Right cardiac atrium (tissue), 5 donors: ENCODE results near the gene IRF4. TPM values are rescaled to one million over a fixed set of nuclear protein-coding genes. Genes with fewer than 3 reads are reported as not detected.

Experiments used
- ATAC-seq, 2 donors: fragments of 200-7000 bp; cut with Tn5 transposase; one replicate each; pipeline versions ENCODE4 v1.8.0 to v1.9.1; 2020; ENCODE audit warnings: moderate library complexity in 2 of 2, mild to moderate bottlenecking in 1 of 2
- DNase-seq, 3 donors: peaks; one replicate each; pipeline ENCODE4 v3.0.0-alpha.2; 2020
- H3K27ac ChIP-seq: one replicate; pipeline ENCODE4 v1.5.1; 2013; ENCODE audit warnings: mild to moderate bottlenecking, low read length, control low read depth, moderate library complexity
- H3K27me3 ChIP-seq: one replicate; pipeline ENCODE4 v1.6.1; 2013; ENCODE audit not compliant: control insufficient read depth, insufficient read depth
- H3K4me1 ChIP-seq: one replicate; pipeline ENCODE4 v1.6.1; 2013; ENCODE audit warnings: low read length; ENCODE audit not compliant: control insufficient read depth, insufficient read depth
- H3K4me3 ChIP-seq: one replicate; pipeline ENCODE4 v1.5.1; 2013; ENCODE audit warnings: low read length, control low read depth
- H3K9me3 ChIP-seq: one replicate; pipeline ENCODE4 v1.6.1; 2013; ENCODE audit warnings: low read length; ENCODE audit not compliant: control insufficient read depth
- WGBS: extraction: QIAGEN DNeasy Blood & Tissue Kit; methylation state at CpG from one replicate; pipeline ENCODE4 v1.1.7; 2013; 5-methylcytosine and 5-hydroxymethylcytosine counted together
- intact Hi-C, 4 donors: fragments of 100-400 bp; cut with DNase I; formaldehyde crosslinking; loops; one replicate each; pipeline versions ENCODE4 v1.11.0 to v1.14.0; 2022 to 2023
- polyA plus RNA-seq: library from polyadenylated mRNA; stranded (reverse); fragments of 200-250 nt; gene quantifications from one replicate; pipeline ENCODE4 v1.2.3, GENCODE V29; 2013
- total RNA-seq, 4 donors: library from RNA; stranded (reverse); fragmentation: NEBNext Ultra II Directional; extraction: Animal tissue kit (Norgen Biotek cat#: 25700); gene quantifications; one replicate each; pipeline ENCODE4 v1.2.1, GENCODE V29; 2021
- donor health status: healthy with polysubstance abuse.
- donor health status: DM: no; HTN: yes; CAD: no.
- donor health status: DM: no; HTN: no; CAD: no.
- donor health status: DM: no; HTN: yes; CAD: no; lungs with severe emphysema.
- donor health status: DM: yes; HTN: yes; CAD: no.

The IRF4 gene
- total and polyA plus RNA-seq, 5 donors, result 0.41 to 1.4 (median 0.54) TPM

DNA sequence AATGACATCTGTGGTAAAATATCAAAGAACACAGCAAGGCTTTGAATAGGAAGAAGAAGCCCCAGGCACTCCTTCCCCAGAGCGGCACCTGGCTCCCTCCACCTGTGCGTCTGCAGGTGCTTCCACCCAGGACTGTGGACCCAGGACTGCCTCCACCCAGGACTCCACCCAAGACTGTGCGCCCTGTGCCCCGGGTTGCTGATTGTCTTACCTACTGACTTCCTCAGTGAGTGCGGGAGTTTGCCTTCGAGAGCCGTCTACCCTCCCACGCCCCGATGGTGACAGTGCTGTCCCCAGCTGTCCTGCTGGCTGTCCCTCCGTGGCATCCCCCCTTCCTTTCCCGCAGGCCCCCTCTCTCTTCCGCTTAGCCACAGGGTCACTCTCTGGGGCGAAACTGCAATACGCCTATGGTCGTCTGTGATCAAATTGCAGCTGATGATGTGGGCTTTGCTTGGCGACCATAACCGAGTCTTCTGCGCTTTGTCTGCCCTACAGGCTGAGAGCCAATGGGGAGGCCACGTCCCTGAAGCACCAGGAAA, 52.1 kb downstream of the IRF4 start:
- H3K27ac ChIP-seq, result no peak overlapping the region
- no peak overlapping the region for H3K4me3 ChIP-seq
- DNase-seq, result no peak
- intact Hi-C loops, result no loop called here
- H3K4me1 ChIP-seq, result no peaks in the 10 kb centered on the region
- no peaks in the 10 kb centered on the region for H3K9me3 ChIP-seq
- WGBS, result 83% methylated on average over 19 of the region's 19 CpGs
- no peaks in the 10 kb centered on the region for H3K27me3 ChIP-seq
- ATAC-seq, result no peak

GRCh38 chr6:444653-445275, 53.2 kb downstream of the IRF4 start:
- intact Hi-C loops, result no loop called here
- ATAC-seq, result no peak
- WGBS, result 71% methylated on average over 18 of the region's 18 CpGs
- DNase-seq, result no peak
- Histone ChIP-seq H3K4me1 (no peaks in the 10 kb centered on the region), H3K4me3 (no peak overlapping the region), H3K9me3 (no peaks in the 10 kb centered on the region), H3K27me3 (no peaks in the 10 kb centered on the region), H3K27ac (no peak overlapping the region)

GRCh38 chr6:445571-446417, 54.2 kb downstream of the IRF4 start:
- no peak for ATAC-seq
- Histone ChIP-seq H3K9me3 (no peaks in the 10 kb centered on the region), H3K4me1 (no peaks in the 10 kb centered on the region), H3K27ac (no peak overlapping the region), H3K27me3 (no peaks in the 10 kb centered on the region), H3K4me3 (no peak overlapping the region)
- intact Hi-C loops, result no loop called here
- DNase-seq, result no peak
- WGBS, result 71% methylated on average over 11 of the region's 11 CpGs

DNA sequence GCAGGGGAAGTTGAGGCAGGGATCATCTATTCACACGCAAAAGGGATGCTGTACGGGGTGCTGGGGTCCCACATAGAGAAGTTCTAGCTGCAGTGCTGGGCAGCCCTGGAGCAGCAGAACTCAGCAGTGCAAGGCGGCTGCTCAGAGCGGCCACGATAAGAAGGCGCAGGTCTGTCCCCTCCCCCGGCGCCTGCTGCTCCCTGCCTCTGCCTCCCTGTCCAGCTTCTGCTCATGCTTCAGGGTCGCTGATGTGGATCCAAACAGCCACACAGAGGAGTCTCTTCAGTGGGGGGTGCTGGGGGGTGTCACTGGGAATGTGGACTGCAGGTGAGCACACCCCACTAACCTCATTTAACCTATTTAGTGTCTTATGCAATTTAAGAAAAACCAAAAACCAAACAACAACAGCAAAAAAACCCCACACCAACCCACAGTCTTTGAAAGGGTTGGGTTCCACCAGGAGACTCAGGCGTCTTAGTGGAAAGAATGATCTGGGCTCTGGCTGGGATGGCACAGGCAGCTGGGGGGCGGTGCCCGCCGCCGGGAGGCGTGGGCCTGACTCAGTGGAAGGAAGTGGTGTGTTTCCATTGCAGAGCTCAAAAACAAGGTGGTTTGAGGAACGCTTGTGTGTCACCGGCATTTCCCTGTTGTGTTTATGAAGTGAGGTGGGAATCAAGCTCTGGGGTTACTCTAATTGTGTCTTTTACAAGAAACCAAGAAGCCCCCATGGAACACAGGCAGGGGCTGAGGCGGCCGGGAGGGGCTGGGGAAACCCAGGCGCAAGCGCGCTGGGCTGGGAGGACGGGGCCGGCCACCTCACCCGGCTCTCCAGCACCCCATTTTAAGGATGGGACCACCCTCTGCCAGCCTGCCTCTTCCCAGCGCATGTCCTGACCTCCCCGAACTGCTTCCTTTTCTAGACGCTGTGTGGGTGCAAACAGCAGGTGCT, 55.1 kb downstream of the IRF4 start:
- DNase-seq (no peak), ATAC-seq (no peak)
- no peak overlapping the region for H3K4me3 ChIP-seq
- WGBS, result 75% methylated on average over 28 of the region's 28 CpGs
- H3K27me3 ChIP-seq, result no peaks in the 10 kb centered on the region
- H3K9me3 ChIP-seq, result no peaks in the 10 kb centered on the region
- H3K4me1 ChIP-seq, result no peaks in the 10 kb centered on the region
- intact Hi-C loops, result no loop called here
- no peak overlapping the region for H3K27ac ChIP-seq

GRCh38 chr6:447381-448165, 56.0 kb downstream of the IRF4 start:
- no peak for ATAC-seq
- Histone ChIP-seq H3K4me1 (no peaks in the 10 kb centered on the region), H3K9me3 (no peaks in the 10 kb centered on the region), H3K4me3 (no peak overlapping the region), H3K27me3 (no peaks in the 10 kb centered on the region), H3K27ac (no peak overlapping the region)
- WGBS, result 85% methylated on average over 29 of the region's 29 CpGs
- intact Hi-C loops, result no loop called here
- no peak for DNase-seq

- 90% methylated on average over 19 of the region's 19 CpGs for WGBS
- H3K4me3 ChIP-seq, result no peak overlapping the region
- ATAC-seq (no peak), DNase-seq (no peak)
- H3K27ac ChIP-seq, result no peak overlapping the region
- H3K27me3 ChIP-seq, result no peaks in the 10 kb centered on the region
- H3K9me3 ChIP-seq, result no peaks in the 10 kb centered on the region
- H3K4me1 ChIP-seq, result no peaks in the 10 kb centered on the region
- intact Hi-C loops, result no loop called here
Measured at GRCh38 chr6:448296-449056, 56.9 kb downstream of the IRF4 start.

DNA sequence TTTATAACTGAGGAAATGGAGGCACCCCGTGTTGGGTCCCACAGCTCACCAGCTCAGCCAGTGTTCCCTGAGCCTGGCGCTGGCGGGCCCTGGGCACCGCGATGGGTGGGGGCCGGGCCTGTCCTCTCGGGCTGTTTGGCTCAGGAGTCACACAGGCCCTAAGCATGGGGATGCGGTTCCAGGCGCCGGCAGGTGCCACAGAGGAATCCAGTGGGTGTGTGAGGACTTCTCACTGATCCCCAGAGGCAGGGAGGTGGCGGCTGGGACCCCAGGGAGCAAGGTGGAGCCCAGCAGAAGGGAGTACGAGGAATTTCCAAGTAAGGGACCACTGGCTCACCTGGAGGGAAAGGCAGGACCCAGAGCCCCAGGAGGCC, 57.5 kb downstream of the IRF4 start:
- WGBS, result 84% methylated on average over 12 of the region's 12 CpGs
- H3K27ac ChIP-seq, result no peak overlapping the region
- no peak for ATAC-seq
- H3K27me3 ChIP-seq, result no peaks in the 10 kb centered on the region
- DNase-seq, result no peak
- no peak overlapping the region for H3K4me3 ChIP-seq
- H3K4me1 ChIP-seq, result no peaks in the 10 kb centered on the region
- no peaks in the 10 kb centered on the region for H3K9me3 ChIP-seq
- intact Hi-C loops, result no loop called here

- WGBS, result 92% methylated on average over 62 of the region's 62 CpGs
- Histone ChIP-seq H3K4me1 (no peaks in the 10 kb centered on the region), H3K4me3 (no peak overlapping the region), H3K27ac (no peak overlapping the region), H3K9me3 (no peaks in the 10 kb centered on the region), H3K27me3 (no peaks in the 10 kb centered on the region)
- intact Hi-C loops, result no loop called here
- no peak for DNase-seq
- no peak for ATAC-seq
Measured at GRCh38 chr6:449486-450419, 58.2 kb downstream of the IRF4 start.

- H3K27ac ChIP-seq, result no peak overlapping the region
- H3K4me1 ChIP-seq, result no peaks in the 10 kb centered on the region
- WGBS, result 94% methylated on average over 12 of the region's 12 CpGs
- no peak overlapping the region for H3K4me3 ChIP-seq
- DNase-seq, result no peak
- H3K9me3 ChIP-seq, result no peaks in the 10 kb centered on the region
- no peaks in the 10 kb centered on the region for H3K27me3 ChIP-seq
- intact Hi-C loops, result no loop called here
- ATAC-seq, result no peak
Measured at GRCh38 chr6:451336-451735, 59.8 kb downstream of the IRF4 start.
